Hepatocyte (in vitro differentiated cells): Measurements from ENCODE around the gene ARHGEF1.

Experiments
- CTCF ChIP-seq: fragments of 200-600 bp; sonication (generic); IDR thresholded peaks from 2 replicates; pipeline ENCODE4 v1.5.1; 2016; ENCODE audit warnings: antibody characterized with exemption, mild to moderate bottlenecking; ENCODE audit not compliant: poor library complexity
- EZH2 ChIP-seq: fragments of 200-600 bp; sonication (generic); IDR thresholded peaks from 2 replicates; pipeline ENCODE4 v1.6.1; 2016; ENCODE audit warnings: antibody characterized with exemption, mild to moderate bottlenecking, borderline replicate concordance
- EZH2phosphoT487 ChIP-seq: fragments of 200-600 bp; sonication (generic); IDR thresholded peaks from one replicate; pipeline ENCODE4 v1.6.1; 2018; ENCODE audit warnings: antibody characterized with exemption, mild to moderate bottlenecking, low read depth, moderate library complexity; ENCODE audit not compliant: unreplicated experiment, severe bottlenecking

DNA sequence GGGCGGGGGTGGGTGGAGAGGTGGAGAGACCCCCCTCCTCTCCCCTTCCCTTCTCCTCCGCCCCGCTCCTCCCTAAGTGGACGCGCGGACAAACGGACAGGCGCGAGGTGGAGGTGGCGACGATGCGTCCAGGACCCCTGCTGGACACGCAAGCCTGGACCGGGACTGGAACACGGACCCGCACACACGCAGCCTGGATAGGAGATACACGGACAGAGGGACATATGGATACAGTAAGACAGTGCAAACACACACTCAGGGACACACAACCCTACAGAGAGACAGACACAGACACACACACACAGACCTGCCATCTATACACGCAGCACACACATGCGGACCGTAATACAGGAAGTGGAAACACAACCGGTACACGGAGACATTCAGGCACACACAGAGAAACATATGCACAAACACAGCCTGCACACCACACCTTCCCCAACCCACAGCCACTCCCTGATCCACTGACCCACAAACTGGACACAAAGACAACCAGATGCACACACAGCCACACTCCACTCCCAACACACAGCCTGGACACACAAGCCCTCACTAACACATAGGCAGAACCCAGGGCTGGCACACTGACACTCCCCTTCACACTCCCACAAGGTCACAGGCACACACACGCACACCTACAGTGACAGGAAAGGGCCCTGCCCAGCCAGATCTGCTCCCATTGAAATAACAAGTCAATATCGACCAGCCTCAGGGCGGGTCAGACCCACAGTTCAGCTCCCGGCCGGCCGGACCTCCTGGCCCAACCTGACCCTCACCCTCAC is 46.0 kb downstream of the ARHGEF1 start:
- TF ChIP-seq CTCF (no peak), EZH2phosphoT487 (no peak), EZH2 (no peak)
